Gastrocnemius medialis (tissue), 4 donors: ENCODE data around the gene PATJ.

Experiments used
- CTCF ChIP-seq, 5 experiments: fragments of 450-650 bp in 3 of 5; fragments of 200-600 bp in 2 of 5; sonication (generic) in 2 of 5; IDR thresholded peaks in 4 of 5; conservative IDR thresholded peaks in 1 of 5; 1 replicate in 4 of 5; 2 replicates in 1 of 5; pipeline ENCODE4 v1.5.1; 2016 to 2019; ENCODE audit warnings: antibody characterized with exemption in 5 of 5, mild to moderate bottlenecking in 3 of 5, moderate library complexity in 3 of 5
- POLR2A ChIP-seq, 2 donors: fragments of 450-650 bp; IDR thresholded peaks; one replicate each; pipeline ENCODE4 v1.6.1; 2017; ENCODE audit warnings: antibody characterized with exemption in 2 of 2, mild to moderate bottlenecking in 2 of 2, moderate library complexity in 2 of 2

GRCh38 chr1:61754545-61754944, 12.3 kb downstream of the PATJ start:
- TF ChIP-seq CTCF (IDR thresholded peaks at IDR 0.05 in 4 of 5, conservative IDR thresholded peaks at IDR 0.05 in 1 of 5) = no peak
- TF ChIP-seq POLR2A (IDR thresholded peaks at IDR 0.05) = no peak
